Measurements from ENCODE around the gene SNUPN. TPM values are rescaled to one million over a fixed set of nuclear protein-coding genes. Genes with fewer than 3 reads are reported as not detected.

Gene SNUPN
- total RNA-seq, 1 donor from 2014 or later = 20.5 TPM

DNA sequence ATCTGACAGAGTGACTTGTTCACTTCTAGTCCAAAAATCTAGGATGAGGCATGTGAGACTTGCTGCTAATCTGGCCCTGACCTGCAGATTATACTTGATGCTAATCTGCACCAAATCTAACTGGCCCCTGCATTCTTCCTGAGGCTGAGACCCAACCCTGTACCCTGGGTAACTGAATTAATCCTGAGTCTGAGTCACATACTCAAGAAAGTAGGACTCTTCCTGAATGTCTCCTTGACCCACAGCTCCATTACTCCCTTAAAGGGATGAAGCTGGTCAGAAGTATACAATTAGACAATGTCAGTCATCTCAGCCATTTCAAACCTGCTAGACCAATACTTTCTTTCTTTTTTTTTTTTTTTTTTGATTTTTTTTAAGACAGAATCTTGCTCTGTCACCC, 71.9 kb downstream of the SNUPN start:
- DNase-seq (no peak), ATAC-seq (ENCODE audit: low read depth) (no peak)
- Mint-ChIP-seq H3K4me1 (peaks cover 4% of the 10 kb centered on the region), H3K27ac (no peak overlapping the region), H3K9me3 (no peaks in the 10 kb centered on the region), H3K27me3 (no peaks in the 10 kb centered on the region), H3K4me3 (no peak overlapping the region), H3K36me3 (ENCODE audit: low read depth) (no peaks in the 10 kb centered on the region)
- ChIA-PET POLR2A (no interaction called here), CTCF (no interaction called here)
- TF ChIP-seq, protein P1, sequence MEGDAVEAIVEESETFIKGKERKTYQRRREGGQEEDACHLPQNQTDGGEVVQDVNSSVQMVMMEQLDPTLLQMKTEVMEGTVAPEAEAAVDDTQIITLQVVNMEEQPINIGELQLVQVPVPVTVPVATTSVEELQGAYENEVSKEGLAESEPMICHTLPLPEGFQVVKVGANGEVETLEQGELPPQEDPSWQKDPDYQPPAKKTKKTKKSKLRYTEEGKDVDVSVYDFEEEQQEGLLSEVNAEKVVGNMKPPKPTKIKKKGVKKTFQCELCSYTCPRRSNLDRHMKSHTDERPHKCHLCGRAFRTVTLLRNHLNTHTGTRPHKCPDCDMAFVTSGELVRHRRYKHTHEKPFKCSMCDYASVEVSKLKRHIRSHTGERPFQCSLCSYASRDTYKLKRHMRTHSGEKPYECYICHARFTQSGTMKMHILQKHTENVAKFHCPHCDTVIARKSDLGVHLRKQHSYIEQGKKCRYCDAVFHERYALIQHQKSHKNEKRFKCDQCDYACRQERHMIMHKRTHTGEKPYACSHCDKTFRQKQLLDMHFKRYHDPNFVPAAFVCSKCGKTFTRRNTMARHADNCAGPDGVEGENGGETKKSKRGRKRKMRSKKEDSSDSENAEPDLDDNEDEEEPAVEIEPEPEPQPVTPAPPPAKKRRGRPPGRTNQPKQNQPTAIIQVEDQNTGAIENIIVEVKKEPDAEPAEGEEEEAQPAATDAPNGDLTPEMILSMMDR (IDR thresholded peaks at IDR 0.05) = no peak
- intact Hi-C loops (cut with micrococcal nuclease) = no loop called here

DNA sequence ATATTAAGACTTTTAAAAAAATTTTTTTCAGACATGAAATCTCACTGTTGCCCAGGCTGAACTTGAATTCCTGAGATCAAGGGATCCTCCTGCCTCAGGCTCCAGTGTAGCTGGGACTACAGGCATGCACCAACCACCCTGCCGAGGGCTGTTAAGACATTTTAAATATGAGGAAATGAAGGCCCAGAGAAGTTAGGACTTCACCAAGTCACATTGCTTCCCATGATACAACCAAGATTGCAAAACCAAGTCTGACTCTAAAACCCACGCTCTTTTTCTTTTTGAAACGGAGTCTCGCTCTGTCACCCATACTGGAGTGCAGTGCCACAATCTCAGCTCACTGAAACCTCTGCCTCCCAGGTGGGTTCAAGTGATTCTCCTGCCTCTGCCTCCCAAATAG, 74.4 kb downstream of the SNUPN start:
- Mint-ChIP-seq H3K4me1 (peaks cover 7% of the 10 kb centered on the region), H3K27ac (no peak overlapping the region), H3K9me3 (no peaks in the 10 kb centered on the region), H3K36me3 (ENCODE audit: low read depth) (no peaks in the 10 kb centered on the region), H3K27me3 (no peaks in the 10 kb centered on the region), H3K4me3 (no peak overlapping the region)
- intact Hi-C loops (cut with micrococcal nuclease) = no loop called here
- CTCF ChIA-PET = no interaction called here
- ATAC-seq (ENCODE audit: low read depth) (no peak), DNase-seq (no peak)
- TF ChIP-seq, protein P1 (IDR thresholded peaks at IDR 0.05) = no peak
- POLR2A ChIA-PET = no interaction called here

Other genes starting within 250 kb of the SNUPN start
- gene SIN3A, start 174.0 kb downstream of the SNUPN start, total RNA-seq = 113 and 122 TPM in 2 replicates
- 18.2 and 19.2 TPM in 2 replicates for gene PTPN9, start 46.4 kb downstream of the SNUPN start, total RNA-seq
- 65.6 and 72.6 TPM in 2 replicates for gene IMP3, start 14.5 kb upstream of the SNUPN start, total RNA-seq
- gene SNX33, start 22.2 kb upstream of the SNUPN start, total RNA-seq = 0.22 and 0.34 TPM in 2 replicates
- gene CSPG4, start 87.1 kb upstream of the SNUPN start, total RNA-seq = not detected in 2 replicates
- gene UBE2Q2, start 217.7 kb upstream of the SNUPN start, total RNA-seq = 16.9 and 23.2 TPM in 2 replicates